Measurements from ENCODE around the gene IGSF8.

The IGSF8 gene

DNA sequence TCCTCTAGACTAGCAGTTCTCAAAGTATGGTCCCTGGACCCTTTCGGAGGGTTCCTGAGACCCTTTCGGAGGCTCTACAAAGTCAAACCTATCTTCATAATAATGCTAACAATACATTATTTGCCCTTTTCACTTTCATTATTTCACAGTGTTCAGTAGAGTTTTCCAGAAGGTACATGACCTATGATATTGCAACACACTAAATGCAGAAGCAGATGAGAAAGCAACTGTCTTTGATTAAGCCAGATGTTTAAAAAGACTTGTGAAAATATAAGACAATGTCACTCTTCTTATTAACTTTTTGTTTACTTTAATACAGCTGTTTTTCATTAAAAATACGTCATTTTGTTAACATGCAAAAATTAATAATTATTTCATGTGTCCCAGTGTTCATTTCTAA, 34.3 kb downstream of the IGSF8 start:
- no peak for TF ChIP-seq CTCF (IDR thresholded peaks at IDR 0.05; ENCODE audit: low read depth, low read length, poor library complexity, severe bottlenecking)
- no peak for TF ChIP-seq EZH2phosphoT487 (IDR thresholded peaks at IDR 0.05; ENCODE audit: borderline replicate concordance, low read length)
- no peaks in the 10 kb centered on the region for H3K36me3 ChIP-seq (ENCODE audit: control insufficient read depth, low read length)
- H3K9me2 ChIP-seq (replicated peaks; ENCODE audit: control insufficient read depth, low read length): no peaks in the 10 kb centered on the region
- no peaks in the 10 kb centered on the region for H3K4me1 ChIP-seq (ENCODE audit: control insufficient read depth, low read length)
- no peaks in the 10 kb centered on the region for H3F3A ChIP-seq (ENCODE audit: control insufficient read depth, insufficient read depth)
- peaks cover 27% of the 10 kb centered on the region for H3K27me3 ChIP-seq (ENCODE audit: control insufficient read depth, low read length)
- no peaks in the 10 kb centered on the region for H3K79me2 ChIP-seq (ENCODE audit: control insufficient read depth, low read length)
- H4K20me1 ChIP-seq (ENCODE audit: control insufficient read depth, insufficient read depth, low read depth, low read length): no peaks in the 10 kb centered on the region
- no peak overlapping the region for H3K27ac ChIP-seq (ENCODE audit: low read depth, low read length)
- no peak overlapping the region for H3K4me2 ChIP-seq (ENCODE audit: low read length)
- no peaks in the 10 kb centered on the region for H3K9me3 ChIP-seq (ENCODE audit: control insufficient read depth, insufficient read depth, low read length)
- H3K4me3 ChIP-seq (ENCODE audit: low read length): no peak overlapping the region

DNA sequence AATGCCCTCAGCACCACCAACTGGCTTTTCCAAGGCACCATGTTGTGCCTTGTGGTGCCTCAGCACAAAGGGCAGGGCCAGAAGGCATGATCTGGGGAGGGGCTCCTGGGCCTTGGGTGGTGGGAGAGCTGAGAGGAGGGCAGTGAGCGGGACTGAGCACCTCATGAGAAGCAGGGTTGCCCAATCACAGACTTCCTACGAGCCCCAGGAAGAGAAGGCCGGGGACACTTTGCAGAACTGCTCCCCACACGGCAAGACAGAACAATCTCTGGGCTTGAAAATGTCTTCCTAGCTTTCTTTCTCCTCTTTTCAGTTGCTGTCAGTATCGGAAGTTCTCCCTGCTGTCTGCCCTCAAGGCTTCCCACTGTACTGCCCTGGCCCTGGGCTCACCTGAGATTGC, 35.2 kb downstream of the IGSF8 start:
- H4K20me1 ChIP-seq (ENCODE audit: control insufficient read depth, insufficient read depth, low read depth, low read length): no peaks in the 10 kb centered on the region
- H3K36me3 ChIP-seq (ENCODE audit: control insufficient read depth, low read length): no peaks in the 10 kb centered on the region
- no peak overlapping the region for H3K4me2 ChIP-seq (ENCODE audit: low read length)
- no peaks in the 10 kb centered on the region for H3K79me2 ChIP-seq (ENCODE audit: control insufficient read depth, low read length)
- peaks cover 26% of the 10 kb centered on the region for H3K27me3 ChIP-seq (ENCODE audit: control insufficient read depth, low read length)
- no peaks in the 10 kb centered on the region for H3F3A ChIP-seq (ENCODE audit: control insufficient read depth, insufficient read depth)
- no peaks in the 10 kb centered on the region for H3K9me2 ChIP-seq (replicated peaks; ENCODE audit: control insufficient read depth, low read length)
- H3K4me3 ChIP-seq (ENCODE audit: low read length): no peak overlapping the region
- TF ChIP-seq CTCF (IDR thresholded peaks at IDR 0.05; ENCODE audit: low read depth, low read length, poor library complexity, severe bottlenecking) (no peak), EZH2phosphoT487 (IDR thresholded peaks at IDR 0.05; ENCODE audit: borderline replicate concordance, low read length) (no peak)
- H3K27ac ChIP-seq (ENCODE audit: low read depth, low read length): no peak overlapping the region
- no peaks in the 10 kb centered on the region for H3K9me3 ChIP-seq (ENCODE audit: control insufficient read depth, insufficient read depth, low read length)
- H3K4me1 ChIP-seq (ENCODE audit: control insufficient read depth, low read length): no peaks in the 10 kb centered on the region

GRCh38 chr1:160062230-160062532, 36.2 kb downstream of the IGSF8 start:
- Histone ChIP-seq H3F3A (ENCODE audit: control insufficient read depth, insufficient read depth) (no peaks in the 10 kb centered on the region), H3K4me2 (ENCODE audit: low read length) (no peak overlapping the region), H4K20me1 (ENCODE audit: control insufficient read depth, insufficient read depth, low read depth, low read length) (no peaks in the 10 kb centered on the region), H3K9me2 (replicated peaks; ENCODE audit: control insufficient read depth, low read length) (no peaks in the 10 kb centered on the region), H3K4me3 (ENCODE audit: low read length) (no peak overlapping the region), H3K9me3 (ENCODE audit: control insufficient read depth, insufficient read depth, low read length) (no peaks in the 10 kb centered on the region), H3K27ac (ENCODE audit: low read depth, low read length) (no peak overlapping the region), H3K27me3 (ENCODE audit: control insufficient read depth, low read length) (peaks cover 22% of the 10 kb centered on the region), H3K4me1 (ENCODE audit: control insufficient read depth, low read length) (no peaks in the 10 kb centered on the region), H3K79me2 (ENCODE audit: control insufficient read depth, low read length) (no peaks in the 10 kb centered on the region), H3K36me3 (ENCODE audit: control insufficient read depth, low read length) (no peaks in the 10 kb centered on the region)
- TF ChIP-seq CTCF (IDR thresholded peaks at IDR 0.05; ENCODE audit: low read depth, low read length, poor library complexity, severe bottlenecking): no peak
- no peak for TF ChIP-seq EZH2phosphoT487 (IDR thresholded peaks at IDR 0.05; ENCODE audit: borderline replicate concordance, low read length)
